Neural cell (in vitro differentiated cells): ENCODE data around the gene FTL. TPM values are rescaled to one million over a fixed set of nuclear protein-coding genes. Genes with fewer than 3 reads are reported as not detected.

Experiments used
- H2AFZ ChIP-seq: fragments of 200-600, 300-800 bp; sonication (generic), shearing (Covaris generic); 2 replicates; pipeline ENCODE4 v1.6.0; 2014; ENCODE audit warnings: low read depth, mild to moderate bottlenecking, antibody characterized with exemption, low read length, moderate library complexity
- H3F3A ChIP-seq: fragments of 200-600 bp; shearing (Covaris generic); 2 replicates; pipeline ENCODE4 v1.6.1; 2016; ENCODE audit warnings: mild to moderate bottlenecking, moderate library complexity, mixed read lengths, antibody characterized with exemption, low read length; ENCODE audit not compliant: insufficient read depth, poor library complexity, severe bottlenecking
- H3K27ac ChIP-seq: fragments of 200-600, 300-800 bp; sonication (generic), shearing (Covaris generic); 2 replicates; pipeline ENCODE4 v1.5.1; 2014; ENCODE audit warnings: mild to moderate bottlenecking, low read length, moderate library complexity
- H3K27me3 ChIP-seq: fragments of 300-800, 200-600 bp; sonication (generic), shearing (Covaris generic); 2 replicates; pipeline ENCODE4 v1.6.0; 2014; ENCODE audit warnings: mild to moderate bottlenecking, low read depth, low read length, moderate library complexity; ENCODE audit not compliant: insufficient read depth
- H3K36me3 ChIP-seq: fragments of 300-800, 200-600 bp; sonication (generic), shearing (Covaris generic); 2 replicates; pipeline ENCODE4 v1.5.1; 2014; ENCODE audit warnings: mild to moderate bottlenecking, antibody characterized with exemption, low read length, moderate library complexity; ENCODE audit not compliant: insufficient read depth
- H3K4me2 ChIP-seq: fragments of 300-800, 200-600 bp; sonication (generic), shearing (Covaris generic); 2 replicates; pipeline ENCODE4 v1.6.0; 2014; ENCODE audit warnings: mild to moderate bottlenecking, low read length
- H3K4me3 ChIP-seq: fragments of 300-800, 200-600 bp; sonication (generic), shearing (Covaris generic); 2 replicates; pipeline ENCODE4 v1.5.1; 2014; ENCODE audit warnings: mild to moderate bottlenecking, low read length, moderate library complexity
- H3K79me2 ChIP-seq: fragments of 200-600 bp; shearing (Covaris generic); replicated peaks from 2 replicates; pipeline ENCODE4 v1.6.0; 2014; ENCODE audit warnings: mild to moderate bottlenecking, low read length, moderate library complexity; ENCODE audit not compliant: insufficient read depth
- H3K9ac ChIP-seq: fragments of 300-800, 200-600 bp; sonication (generic), shearing (Covaris generic); 2 replicates; pipeline ENCODE4 v1.6.1; 2016; ENCODE audit warnings: mild to moderate bottlenecking, low read length, mixed read lengths
- H3K9me2 ChIP-seq: fragments of 200-600 bp; shearing (Covaris generic); 2 replicates; pipeline ENCODE4 v1.6.1; 2016; ENCODE audit warnings: mild to moderate bottlenecking, low read length, mixed read lengths; ENCODE audit not compliant: insufficient read depth
- H3K9me3 ChIP-seq: fragments of 200-600, 300-800 bp; sonication (generic), shearing (Covaris generic); 2 replicates; pipeline ENCODE4 v1.6.1; 2016; ENCODE audit warnings: mild to moderate bottlenecking, mixed run types, low read length, moderate library complexity, mixed read lengths
- H4K20me1 ChIP-seq: fragments of 200-600 bp; shearing (Covaris generic); 2 replicates; pipeline ENCODE4 v1.6.1; 2016; ENCODE audit warnings: mild to moderate bottlenecking, mixed run types; ENCODE audit not compliant: insufficient read depth
- EP300 ChIP-seq: fragments of 450-650 bp; conservative IDR thresholded peaks from 2 replicates; pipeline ENCODE4 v1.6.1; 2014; ENCODE audit warnings: antibody characterized with exemption, mild to moderate bottlenecking, moderate library complexity; ENCODE audit not compliant: poor library complexity, severe bottlenecking
- EZH2 ChIP-seq: fragments of 200-600, 300-800 bp; shearing (Covaris generic), sonication (generic); IDR thresholded peaks from 2 replicates; pipeline ENCODE4 v1.6.1; 2014; ENCODE audit warnings: antibody characterized with exemption, low read length, borderline replicate concordance, mild to moderate bottlenecking; ENCODE audit not compliant: insufficient read depth, poor library complexity, severe bottlenecking
- MXI1 ChIP-seq: fragments of 450-650 bp; conservative IDR thresholded peaks from 2 replicates; pipeline ENCODE4 v1.6.1; 2014; ENCODE audit warnings: antibody characterized with exemption, mild to moderate bottlenecking; ENCODE audit not compliant: poor library complexity, severe bottlenecking
- POLR2AphosphoS5 ChIP-seq: IDR thresholded peaks from 2 replicates; pipeline ENCODE4 v1.6.1; 2012
- RAD21 ChIP-seq: fragments of 450-650 bp; conservative IDR thresholded peaks from 2 replicates; pipeline ENCODE4 v1.6.1; 2014; ENCODE audit warnings: antibody characterized with exemption, mild to moderate bottlenecking, moderate library complexity
- SMC3 ChIP-seq: fragments of 450-650 bp; conservative IDR thresholded peaks from 2 replicates; pipeline ENCODE4 v1.6.1; 2014; ENCODE audit warnings: antibody characterized with exemption, mild to moderate bottlenecking, moderate library complexity; ENCODE audit not compliant: poor library complexity
- TAF1 ChIP-seq: IDR thresholded peaks from 2 replicates; pipeline ENCODE4 v1.6.1; 2012; ENCODE audit warnings: low read depth
- polyA plus RNA-seq: library from polyadenylated mRNA; depleted of rRNA; stranded (reverse); fragments of >200 nt; gene quantifications from 2 replicates; pipeline ENCODE4 v1.2.3, GENCODE V29; 2014
- TF ChIP-seq, protein P1 (sequence below): IDR thresholded peaks from 2 replicates; pipeline ENCODE4 v1.6.1; 2012; ENCODE audit warnings: borderline replicate concordance
- TF ChIP-seq, protein P2 (sequence below): fragments of 450-650 bp; IDR thresholded peaks from 2 replicates; pipeline ENCODE4 v1.5.1; 2014; ENCODE audit warnings: antibody characterized with exemption, mild to moderate bottlenecking, moderate library complexity; ENCODE audit not compliant: poor library complexity, severe bottlenecking

The FTL gene
- polyA plus RNA-seq, 1 donor from 2014 or later: 886 TPM

GRCh38 chr19:48934837-48935236, 30.3 kb upstream of the FTL start:
- Histone ChIP-seq H3K27ac (no peak overlapping the region), H3K9me2 (no peaks in the 10 kb centered on the region), H2AFZ (no peak overlapping the region), H3K9ac (no peak overlapping the region), H3K4me2 (no peak overlapping the region), H3K9me3 (no peaks in the 10 kb centered on the region), H3K79me2 (no peaks in the 10 kb centered on the region), H3K27me3 (peaks cover 10% of the 10 kb centered on the region), H4K20me1 (no peaks in the 10 kb centered on the region), H3K4me3 (no peak overlapping the region), H3K36me3 (no peaks in the 10 kb centered on the region), H3F3A (no peaks in the 10 kb centered on the region)
- TF ChIP-seq SMC3 (no peak), EZH2 (no peak), RAD21 (no peak)
- TF ChIP-seq, protein P1, sequence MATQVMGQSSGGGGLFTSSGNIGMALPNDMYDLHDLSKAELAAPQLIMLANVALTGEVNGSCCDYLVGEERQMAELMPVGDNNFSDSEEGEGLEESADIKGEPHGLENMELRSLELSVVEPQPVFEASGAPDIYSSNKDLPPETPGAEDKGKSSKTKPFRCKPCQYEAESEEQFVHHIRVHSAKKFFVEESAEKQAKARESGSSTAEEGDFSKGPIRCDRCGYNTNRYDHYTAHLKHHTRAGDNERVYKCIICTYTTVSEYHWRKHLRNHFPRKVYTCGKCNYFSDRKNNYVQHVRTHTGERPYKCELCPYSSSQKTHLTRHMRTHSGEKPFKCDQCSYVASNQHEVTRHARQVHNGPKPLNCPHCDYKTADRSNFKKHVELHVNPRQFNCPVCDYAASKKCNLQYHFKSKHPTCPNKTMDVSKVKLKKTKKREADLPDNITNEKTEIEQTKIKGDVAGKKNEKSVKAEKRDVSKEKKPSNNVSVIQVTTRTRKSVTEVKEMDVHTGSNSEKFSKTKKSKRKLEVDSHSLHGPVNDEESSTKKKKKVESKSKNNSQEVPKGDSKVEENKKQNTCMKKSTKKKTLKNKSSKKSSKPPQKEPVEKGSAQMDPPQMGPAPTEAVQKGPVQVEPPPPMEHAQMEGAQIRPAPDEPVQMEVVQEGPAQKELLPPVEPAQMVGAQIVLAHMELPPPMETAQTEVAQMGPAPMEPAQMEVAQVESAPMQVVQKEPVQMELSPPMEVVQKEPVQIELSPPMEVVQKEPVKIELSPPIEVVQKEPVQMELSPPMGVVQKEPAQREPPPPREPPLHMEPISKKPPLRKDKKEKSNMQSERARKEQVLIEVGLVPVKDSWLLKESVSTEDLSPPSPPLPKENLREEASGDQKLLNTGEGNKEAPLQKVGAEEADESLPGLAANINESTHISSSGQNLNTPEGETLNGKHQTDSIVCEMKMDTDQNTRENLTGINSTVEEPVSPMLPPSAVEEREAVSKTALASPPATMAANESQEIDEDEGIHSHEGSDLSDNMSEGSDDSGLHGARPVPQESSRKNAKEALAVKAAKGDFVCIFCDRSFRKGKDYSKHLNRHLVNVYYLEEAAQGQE: no peak

DNA sequence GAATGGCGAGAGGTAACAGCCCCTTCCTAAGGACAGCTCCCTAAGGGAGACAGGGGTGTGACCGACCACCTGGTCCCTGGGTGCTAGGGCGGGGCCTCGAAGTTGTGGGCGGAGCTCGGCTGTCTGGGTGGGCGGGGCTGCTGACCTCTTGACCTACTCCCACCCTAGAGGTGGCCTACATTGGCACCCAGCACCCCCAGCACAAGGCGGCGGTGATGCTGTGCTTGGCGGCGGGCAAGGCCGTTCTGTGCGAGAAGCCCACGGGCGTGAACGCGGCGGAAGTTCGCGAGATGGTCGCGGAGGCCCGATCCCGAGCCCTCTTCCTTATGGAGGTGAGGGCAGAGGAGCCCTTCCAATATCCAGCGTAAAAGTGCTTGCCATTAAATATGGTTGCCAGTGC, 29.2 kb upstream of the FTL start:
- H3K79me2 ChIP-seq: no peaks in the 10 kb centered on the region
- no peak overlapping the region for H3K9ac ChIP-seq
- TF ChIP-seq EZH2: no peak
- TF ChIP-seq, protein P2, sequence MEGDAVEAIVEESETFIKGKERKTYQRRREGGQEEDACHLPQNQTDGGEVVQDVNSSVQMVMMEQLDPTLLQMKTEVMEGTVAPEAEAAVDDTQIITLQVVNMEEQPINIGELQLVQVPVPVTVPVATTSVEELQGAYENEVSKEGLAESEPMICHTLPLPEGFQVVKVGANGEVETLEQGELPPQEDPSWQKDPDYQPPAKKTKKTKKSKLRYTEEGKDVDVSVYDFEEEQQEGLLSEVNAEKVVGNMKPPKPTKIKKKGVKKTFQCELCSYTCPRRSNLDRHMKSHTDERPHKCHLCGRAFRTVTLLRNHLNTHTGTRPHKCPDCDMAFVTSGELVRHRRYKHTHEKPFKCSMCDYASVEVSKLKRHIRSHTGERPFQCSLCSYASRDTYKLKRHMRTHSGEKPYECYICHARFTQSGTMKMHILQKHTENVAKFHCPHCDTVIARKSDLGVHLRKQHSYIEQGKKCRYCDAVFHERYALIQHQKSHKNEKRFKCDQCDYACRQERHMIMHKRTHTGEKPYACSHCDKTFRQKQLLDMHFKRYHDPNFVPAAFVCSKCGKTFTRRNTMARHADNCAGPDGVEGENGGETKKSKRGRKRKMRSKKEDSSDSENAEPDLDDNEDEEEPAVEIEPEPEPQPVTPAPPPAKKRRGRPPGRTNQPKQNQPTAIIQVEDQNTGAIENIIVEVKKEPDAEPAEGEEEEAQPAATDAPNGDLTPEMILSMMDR: no peak
- no peaks in the 10 kb centered on the region for H4K20me1 ChIP-seq
- no peak overlapping the region for H3K4me3 ChIP-seq
- no peaks in the 10 kb centered on the region for H3K36me3 ChIP-seq
- no peak overlapping the region for H3K27ac ChIP-seq
- peaks cover 10% of the 10 kb centered on the region for H3K27me3 ChIP-seq
- no peaks in the 10 kb centered on the region for H3F3A ChIP-seq
- no peak overlapping the region for H2AFZ ChIP-seq
- no peaks in the 10 kb centered on the region for H3K9me2 ChIP-seq
- H3K9me3 ChIP-seq: no peaks in the 10 kb centered on the region
- H3K4me2 ChIP-seq: no peak overlapping the region

DNA sequence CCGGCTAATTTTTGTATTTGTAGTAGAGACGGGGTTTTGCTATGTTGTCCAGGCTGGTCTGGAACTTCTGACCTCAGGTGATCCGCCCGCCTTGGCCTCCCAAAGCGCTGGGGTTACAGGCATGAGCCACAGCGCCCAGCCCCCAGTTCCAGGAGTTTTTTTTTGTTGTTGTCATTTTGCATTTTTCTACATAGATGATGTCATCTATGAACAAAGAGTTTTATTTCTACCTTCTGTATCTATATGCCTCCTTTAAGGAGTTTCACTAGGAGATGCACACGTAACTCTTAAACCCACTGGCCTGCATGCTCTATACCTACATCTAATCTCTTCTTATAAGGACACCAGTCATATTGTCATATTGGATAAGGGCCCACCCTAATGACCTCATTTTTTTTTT, 26.9 kb upstream of the FTL start:
- H3K36me3 ChIP-seq: no peaks in the 10 kb centered on the region
- H3K27ac ChIP-seq: no peak overlapping the region
- no peak overlapping the region for H2AFZ ChIP-seq

More for the DNA sequence above, 26.9 kb upstream of the FTL start:
- no peaks in the 10 kb centered on the region for H3K79me2 ChIP-seq
- no peak overlapping the region for H3K9ac ChIP-seq
- peaks cover under 1% of the 10 kb centered on the region for H3K27me3 ChIP-seq
- no peak overlapping the region for H3K4me3 ChIP-seq
- no peaks in the 10 kb centered on the region for H3F3A ChIP-seq
- H3K9me2 ChIP-seq: no peaks in the 10 kb centered on the region
- no peaks in the 10 kb centered on the region for H3K9me3 ChIP-seq
- no peaks in the 10 kb centered on the region for H4K20me1 ChIP-seq
- TF ChIP-seq EP300: no peak
- no peak for TF ChIP-seq POLR2AphosphoS5
- no peak for TF ChIP-seq SMC3
- no peak for TF ChIP-seq MXI1
- TF ChIP-seq, protein P2: no peak
- TF ChIP-seq EZH2: no peak
- TF ChIP-seq, protein P1: no peak
- TF ChIP-seq RAD21: no peak
- no peak for TF ChIP-seq TAF1
- no peak overlapping the region for H3K4me2 ChIP-seq
